ENCODE measurements around the gene KIF21B. TPM values are rescaled to one million over a fixed set of nuclear protein-coding genes. Genes with fewer than 3 reads are reported as not detected.

KIF21B gene
- total RNA-seq, 1 experiment from 2014 or later: 0.60 TPM

DNA sequence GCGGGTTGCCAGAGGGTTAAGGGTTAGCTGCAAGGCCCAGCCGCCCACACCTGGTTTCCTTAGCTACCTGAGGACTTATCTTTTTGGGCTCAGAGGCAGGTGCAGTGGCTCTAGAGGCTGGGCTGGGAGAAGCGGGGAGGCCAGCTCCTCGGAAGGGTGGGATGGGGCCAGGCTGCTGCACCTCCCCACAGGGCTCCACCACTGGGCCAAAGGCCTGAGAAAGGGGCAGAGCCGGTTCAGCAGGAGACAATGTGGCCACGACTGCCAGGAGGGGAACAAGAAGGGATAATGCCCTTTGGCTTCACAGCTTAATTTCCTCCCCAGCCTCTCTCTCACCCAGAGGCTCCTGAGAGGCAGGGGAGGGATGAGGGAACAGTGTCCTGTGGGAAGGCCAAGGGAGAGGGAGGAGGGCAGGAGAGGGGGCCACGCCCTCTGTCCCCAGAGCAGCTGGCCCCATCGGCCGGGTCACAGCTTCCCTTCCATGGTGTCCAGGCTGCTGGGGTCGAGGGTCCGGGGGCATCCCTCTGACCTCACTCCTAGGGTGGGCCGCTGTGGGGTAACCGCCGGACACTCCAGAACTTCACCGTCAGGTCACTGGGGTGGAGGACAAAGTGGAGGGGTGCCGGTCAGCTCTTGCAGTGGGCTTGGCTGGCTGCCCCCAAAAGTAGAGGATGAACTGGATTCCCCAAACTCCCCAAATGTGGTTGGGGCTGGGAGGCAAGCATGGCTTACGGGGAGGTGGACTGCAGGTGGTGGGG lies 50.4 kb downstream of the KIF21B start:
- no peak for DNase-seq (ENCODE audit: low spot score)
- no peak for TF ChIP-seq EZH2 (IDR thresholded peaks at IDR 0.05; ENCODE audit: borderline replicate concordance, low read depth, low read length, poor library complexity, severe bottlenecking)
- TF ChIP-seq, protein P1, sequence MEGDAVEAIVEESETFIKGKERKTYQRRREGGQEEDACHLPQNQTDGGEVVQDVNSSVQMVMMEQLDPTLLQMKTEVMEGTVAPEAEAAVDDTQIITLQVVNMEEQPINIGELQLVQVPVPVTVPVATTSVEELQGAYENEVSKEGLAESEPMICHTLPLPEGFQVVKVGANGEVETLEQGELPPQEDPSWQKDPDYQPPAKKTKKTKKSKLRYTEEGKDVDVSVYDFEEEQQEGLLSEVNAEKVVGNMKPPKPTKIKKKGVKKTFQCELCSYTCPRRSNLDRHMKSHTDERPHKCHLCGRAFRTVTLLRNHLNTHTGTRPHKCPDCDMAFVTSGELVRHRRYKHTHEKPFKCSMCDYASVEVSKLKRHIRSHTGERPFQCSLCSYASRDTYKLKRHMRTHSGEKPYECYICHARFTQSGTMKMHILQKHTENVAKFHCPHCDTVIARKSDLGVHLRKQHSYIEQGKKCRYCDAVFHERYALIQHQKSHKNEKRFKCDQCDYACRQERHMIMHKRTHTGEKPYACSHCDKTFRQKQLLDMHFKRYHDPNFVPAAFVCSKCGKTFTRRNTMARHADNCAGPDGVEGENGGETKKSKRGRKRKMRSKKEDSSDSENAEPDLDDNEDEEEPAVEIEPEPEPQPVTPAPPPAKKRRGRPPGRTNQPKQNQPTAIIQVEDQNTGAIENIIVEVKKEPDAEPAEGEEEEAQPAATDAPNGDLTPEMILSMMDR (conservative IDR thresholded peaks at IDR 0.05; ENCODE audit: low read depth, low read length): no peak
- no peaks in the 10 kb centered on the region for H3K4me1 ChIP-seq (ENCODE audit: insufficient read depth, low read length, poor library complexity, severe bottlenecking)
- H3K36me3 ChIP-seq (ENCODE audit: insufficient read depth, low read length, poor library complexity, severe bottlenecking): no peaks in the 10 kb centered on the region
- H3K27me3 ChIP-seq (replicated peaks; ENCODE audit: insufficient read depth, low read depth, low read length, poor library complexity): no peaks in the 10 kb centered on the region
- ChIA-PET CTCF (interaction anchor here (0.7 to 3.0 kb wide), 7 partner anchors 9 to 388 kb away, joined by 3 to 42 read pairs (median 9); no protein-coding TSS in a partner anchor), POLR2A (ENCODE audit: low non-redundant PET) (no interaction called here)
- H3K9me3 ChIP-seq (ENCODE audit: low read depth, low read length, poor library complexity, severe bottlenecking): no peaks in the 10 kb centered on the region
- no peak overlapping the region for H3K4me3 ChIP-seq (ENCODE audit: low read depth, low read length, poor library complexity, severe bottlenecking)
- intact Hi-C loops (cut with micrococcal nuclease; ENCODE audit: unreplicated experiment): loop anchor here (1.0 to 5.0 kb wide), 3 partner anchors 141 to 434 kb away; no protein-coding TSS in a partner anchor
- no TSS peak for BruUV-seq (replicated peaks)
- no peak overlapping the region for H3K27ac ChIP-seq (ENCODE audit: low read depth, low read length, poor library complexity, severe bottlenecking)

DNA sequence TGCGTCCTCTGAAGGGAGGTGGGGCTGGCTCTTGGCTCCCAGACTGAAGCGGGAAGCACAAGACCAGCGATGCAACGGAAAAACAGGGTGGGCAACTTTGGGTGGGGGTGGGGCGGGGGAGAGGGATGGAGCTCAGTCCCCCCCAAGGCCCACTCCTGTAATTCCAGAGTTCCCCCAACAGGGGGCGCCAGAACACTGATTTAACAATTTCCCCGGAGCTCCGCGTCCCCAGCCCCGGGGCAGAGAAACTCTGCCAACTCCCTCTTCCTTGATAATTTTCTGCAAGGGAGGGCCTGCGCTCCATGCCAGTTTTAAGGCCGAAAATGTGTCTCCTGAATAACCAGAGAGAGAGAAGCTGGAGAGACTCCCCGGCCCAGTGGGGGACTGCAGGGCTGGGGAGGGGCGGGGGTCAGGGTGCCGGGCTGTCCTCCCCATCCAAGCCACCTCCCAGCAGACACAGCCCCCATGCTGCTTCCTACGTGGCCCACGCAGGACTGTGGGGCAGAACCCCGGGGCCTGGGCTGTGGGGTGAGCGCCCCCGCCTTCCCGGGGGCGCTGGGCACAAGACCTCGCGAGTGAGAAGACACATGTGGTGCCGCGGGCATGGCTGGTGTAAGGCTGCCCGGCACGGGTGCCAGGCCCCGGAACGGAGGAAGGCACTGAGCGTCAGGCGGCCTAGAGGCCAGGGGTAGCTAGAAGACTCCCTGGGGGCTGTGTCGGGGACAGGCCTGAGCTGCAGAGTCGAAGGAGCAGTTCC lies 51.4 kb downstream of the KIF21B start:
- DNase-seq (ENCODE audit: low spot score): peak; percentile 83
- H3K9me3 ChIP-seq (ENCODE audit: low read depth, low read length, poor library complexity, severe bottlenecking): no peaks in the 10 kb centered on the region
- TF ChIP-seq EZH2 (IDR thresholded peaks at IDR 0.05; ENCODE audit: borderline replicate concordance, low read depth, low read length, poor library complexity, severe bottlenecking): no peak
- TF ChIP-seq, protein P1 (conservative IDR thresholded peaks at IDR 0.05; ENCODE audit: low read depth, low read length): peak; percentile 82
- ChIA-PET POLR2A (ENCODE audit: low non-redundant PET) (no interaction called here), CTCF (interaction anchor here (0.5 to 3.0 kb wide), 16 partner anchors 10 to 477 kb away, joined by 3 to 42 read pairs (median 4); partner anchors contain the start of gene CACNA1S)
- H3K27me3 ChIP-seq (replicated peaks; ENCODE audit: insufficient read depth, low read depth, low read length, poor library complexity): no peaks in the 10 kb centered on the region
- no TSS peak for BruUV-seq (replicated peaks)
- H3K4me3 ChIP-seq (ENCODE audit: low read depth, low read length, poor library complexity, severe bottlenecking): no peak overlapping the region
- no peaks in the 10 kb centered on the region for H3K4me1 ChIP-seq (ENCODE audit: insufficient read depth, low read length, poor library complexity, severe bottlenecking)
- no peaks in the 10 kb centered on the region for H3K36me3 ChIP-seq (ENCODE audit: insufficient read depth, low read length, poor library complexity, severe bottlenecking)
- intact Hi-C loops (cut with micrococcal nuclease; ENCODE audit: unreplicated experiment): loop anchor here (1.0 to 5.0 kb wide), 3 partner anchors 142 to 435 kb away; no protein-coding TSS in a partner anchor
- no peak overlapping the region for H3K27ac ChIP-seq (ENCODE audit: low read depth, low read length, poor library complexity, severe bottlenecking)

DNA sequence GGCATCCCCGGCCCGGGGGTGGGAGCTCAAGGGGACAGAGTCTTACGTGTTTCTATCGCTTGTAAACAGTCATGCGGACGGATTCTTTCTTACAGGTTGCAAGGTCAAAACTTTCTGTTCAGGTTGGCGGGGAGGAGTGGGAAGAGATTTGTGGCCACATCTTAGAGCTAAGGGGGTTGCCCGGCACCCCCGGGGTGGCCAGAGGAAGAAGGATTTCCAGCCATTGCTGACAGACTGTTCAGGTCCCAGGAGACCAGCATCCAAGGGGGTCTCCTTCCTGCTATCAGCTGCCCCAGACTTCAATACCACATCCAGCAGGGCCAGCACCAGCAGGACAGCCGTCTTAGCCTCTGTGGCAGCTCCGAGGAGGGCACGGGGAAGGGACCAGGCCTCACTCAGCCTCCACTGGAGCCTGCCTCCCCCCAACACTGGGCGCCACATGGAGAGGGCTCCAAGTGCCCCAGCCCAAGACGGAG lies 52.0 kb downstream of the KIF21B start:
- intact Hi-C loops (cut with micrococcal nuclease; ENCODE audit: unreplicated experiment): loop anchor here (5.0 kb wide), 2 partner anchors 391 to 436 kb away; no protein-coding TSS in a partner anchor
- DNase-seq (ENCODE audit: low spot score): no peak
- H3K4me3 ChIP-seq (ENCODE audit: low read depth, low read length, poor library complexity, severe bottlenecking): no peak overlapping the region
- H3K9me3 ChIP-seq (ENCODE audit: low read depth, low read length, poor library complexity, severe bottlenecking): no peaks in the 10 kb centered on the region
- POLR2A ChIA-PET (ENCODE audit: low non-redundant PET): no interaction called here
- no peak overlapping the region for H3K27ac ChIP-seq (ENCODE audit: low read depth, low read length, poor library complexity, severe bottlenecking)
- CTCF ChIA-PET: interaction anchor here (0.8 to 3.0 kb wide), 11 partner anchors 10 to 349 kb away, joined by 3 to 42 read pairs (median 8); no protein-coding TSS in a partner anchor
- H3K36me3 ChIP-seq (ENCODE audit: insufficient read depth, low read length, poor library complexity, severe bottlenecking): no peaks in the 10 kb centered on the region
- TF ChIP-seq EZH2 (IDR thresholded peaks at IDR 0.05; ENCODE audit: borderline replicate concordance, low read depth, low read length, poor library complexity, severe bottlenecking): no peak
- TF ChIP-seq, protein P1 (conservative IDR thresholded peaks at IDR 0.05; ENCODE audit: low read depth, low read length): no peak
- BruUV-seq (replicated peaks): no TSS peak
- H3K27me3 ChIP-seq (replicated peaks; ENCODE audit: insufficient read depth, low read depth, low read length, poor library complexity): no peaks in the 10 kb centered on the region
- H3K4me1 ChIP-seq (ENCODE audit: insufficient read depth, low read length, poor library complexity, severe bottlenecking): no peaks in the 10 kb centered on the region

All from A673 (cell line).